ENCODE results near the gene ZNF835. TPM values are rescaled to one million over a fixed set of nuclear protein-coding genes. Genes with fewer than 3 reads are reported as not detected.

ZNF835 gene
- total and polyA plus RNA-seq, 2 of the 13 experiments (the other 11 are each of a cell fraction or from before 2014, with no cell fraction given): not detected

DNA sequence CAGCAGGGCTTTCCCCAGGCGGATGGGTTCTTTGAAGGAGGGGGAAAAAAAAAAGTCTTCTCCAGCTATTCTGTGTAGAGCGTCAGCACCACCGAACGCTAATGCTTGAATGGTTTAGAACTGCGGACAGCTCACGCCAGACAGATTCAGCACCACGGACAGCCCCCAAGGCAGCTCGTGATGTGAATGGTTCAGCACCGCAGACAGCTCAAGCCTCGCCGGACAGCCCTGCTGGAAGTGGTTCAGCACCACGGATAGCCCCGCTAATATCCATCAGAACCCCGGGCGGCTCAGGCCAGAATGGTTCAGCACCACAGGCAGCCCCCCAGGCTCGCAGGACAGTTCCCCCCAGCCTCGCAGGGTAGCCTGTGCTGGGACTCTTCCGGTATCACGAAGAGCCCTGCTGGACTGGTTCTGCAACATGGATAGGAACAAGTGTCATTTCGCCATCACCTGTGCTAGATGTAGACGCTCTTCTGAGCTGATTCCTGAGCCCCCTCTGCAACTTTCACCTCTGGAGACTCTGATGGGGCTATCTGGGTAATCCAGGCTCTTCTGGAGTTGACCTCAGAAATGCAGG lies 33.5 kb downstream of the ZNF835 start (continued):
- TF ChIP-seq, protein P1, sequence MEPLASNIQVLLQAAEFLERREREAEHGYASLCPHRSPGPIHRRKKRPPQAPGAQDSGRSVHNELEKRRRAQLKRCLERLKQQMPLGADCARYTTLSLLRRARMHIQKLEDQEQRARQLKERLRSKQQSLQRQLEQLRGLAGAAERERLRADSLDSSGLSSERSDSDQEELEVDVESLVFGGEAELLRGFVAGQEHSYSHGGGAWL (CRISPR knock-in tag; IDR thresholded peaks at IDR 0.05): peak; percentile 100
- no peak for TF ChIP-seq NFIC (IDR thresholded peaks at IDR 0.05; ENCODE audit: low read length)
- TF ChIP-seq, protein P2, sequence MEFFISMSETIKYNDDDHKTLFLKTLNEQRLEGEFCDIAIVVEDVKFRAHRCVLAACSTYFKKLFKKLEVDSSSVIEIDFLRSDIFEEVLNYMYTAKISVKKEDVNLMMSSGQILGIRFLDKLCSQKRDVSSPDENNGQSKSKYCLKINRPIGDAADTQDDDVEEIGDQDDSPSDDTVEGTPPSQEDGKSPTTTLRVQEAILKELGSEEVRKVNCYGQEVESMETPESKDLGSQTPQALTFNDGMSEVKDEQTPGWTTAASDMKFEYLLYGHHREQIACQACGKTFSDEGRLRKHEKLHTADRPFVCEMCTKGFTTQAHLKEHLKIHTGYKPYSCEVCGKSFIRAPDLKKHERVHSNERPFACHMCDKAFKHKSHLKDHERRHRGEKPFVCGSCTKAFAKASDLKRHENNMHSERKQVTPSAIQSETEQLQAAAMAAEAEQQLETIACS (CRISPR knock-in tag; IDR thresholded peaks at IDR 0.05): peak; percentile 73
- TF ChIP-seq ZNF263 (CRISPR knock-in tag; IDR thresholded peaks at IDR 0.05): peak; percentile 94
- peak; percentile 99 for TF ChIP-seq ZNF264 (CRISPR knock-in tag; IDR thresholded peaks at IDR 0.05)
- no peak for TF ChIP-seq NFRKB (IDR thresholded peaks at IDR 0.05)
- peak; percentile 100 for TF ChIP-seq ARHGAP35 (CRISPR knock-in tag; IDR thresholded peaks at IDR 0.05; ENCODE audit: borderline replicate concordance)
- peak; percentile 97 for TF ChIP-seq RFXANK (CRISPR knock-in tag; IDR thresholded peaks at IDR 0.05)
- TF ChIP-seq, protein P3, sequence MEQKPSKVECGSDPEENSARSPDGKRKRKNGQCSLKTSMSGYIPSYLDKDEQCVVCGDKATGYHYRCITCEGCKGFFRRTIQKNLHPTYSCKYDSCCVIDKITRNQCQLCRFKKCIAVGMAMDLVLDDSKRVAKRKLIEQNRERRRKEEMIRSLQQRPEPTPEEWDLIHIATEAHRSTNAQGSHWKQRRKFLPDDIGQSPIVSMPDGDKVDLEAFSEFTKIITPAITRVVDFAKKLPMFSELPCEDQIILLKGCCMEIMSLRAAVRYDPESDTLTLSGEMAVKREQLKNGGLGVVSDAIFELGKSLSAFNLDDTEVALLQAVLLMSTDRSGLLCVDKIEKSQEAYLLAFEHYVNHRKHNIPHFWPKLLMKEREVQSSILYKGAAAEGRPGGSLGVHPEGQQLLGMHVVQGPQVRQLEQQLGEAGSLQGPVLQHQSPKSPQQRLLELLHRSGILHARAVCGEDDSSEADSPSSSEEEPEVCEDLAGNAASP (CRISPR knock-in tag; IDR thresholded peaks at IDR 0.05; ENCODE audit: borderline replicate concordance): peak; percentile 97
- peak; percentile 100 for TF ChIP-seq ZNF790 (CRISPR knock-in tag; IDR thresholded peaks at IDR 0.05; ENCODE audit: borderline replicate concordance)
- TF ChIP-seq ZNF33A (CRISPR knock-in tag; IDR thresholded peaks at IDR 0.05; ENCODE audit: borderline replicate concordance): peak; percentile 99
- peak; percentile 100 for TF ChIP-seq ZNF138 (CRISPR knock-in tag; IDR thresholded peaks at IDR 0.05; ENCODE audit: low read depth)
- peak; percentile 95 for TF ChIP-seq ZSCAN25 (CRISPR knock-in tag; IDR thresholded peaks at IDR 0.05)
- TF ChIP-seq ZNF143 (CRISPR knock-in tag; IDR thresholded peaks at IDR 0.05): peak; percentile 76
- TF ChIP-seq, protein P4, sequence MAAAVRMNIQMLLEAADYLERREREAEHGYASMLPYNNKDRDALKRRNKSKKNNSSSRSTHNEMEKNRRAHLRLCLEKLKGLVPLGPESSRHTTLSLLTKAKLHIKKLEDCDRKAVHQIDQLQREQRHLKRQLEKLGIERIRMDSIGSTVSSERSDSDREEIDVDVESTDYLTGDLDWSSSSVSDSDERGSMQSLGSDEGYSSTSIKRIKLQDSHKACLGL (CRISPR knock-in tag; IDR thresholded peaks at IDR 0.05): peak; percentile 100
- peak; percentile 94 for TF ChIP-seq KAT8 (CRISPR knock-in tag; IDR thresholded peaks at IDR 0.05)
- TF ChIP-seq PPARG (CRISPR knock-in tag; conservative IDR thresholded peaks at IDR 0.05): peak; percentile 96
- TF ChIP-seq MEIS1 (CRISPR knock-in tag; IDR thresholded peaks at IDR 0.05; ENCODE audit: borderline replicate concordance): peak; percentile 98
- no peak for TF ChIP-seq PRPF4 (IDR thresholded peaks at IDR 0.05; ENCODE audit: low read depth, low read length, poor library complexity, severe bottlenecking)
- TF ChIP-seq SP5 (CRISPR knock-in tag; IDR thresholded peaks at IDR 0.05; ENCODE audit: borderline replicate concordance, low read depth): peak; percentile 63
- TF ChIP-seq, protein P5, sequence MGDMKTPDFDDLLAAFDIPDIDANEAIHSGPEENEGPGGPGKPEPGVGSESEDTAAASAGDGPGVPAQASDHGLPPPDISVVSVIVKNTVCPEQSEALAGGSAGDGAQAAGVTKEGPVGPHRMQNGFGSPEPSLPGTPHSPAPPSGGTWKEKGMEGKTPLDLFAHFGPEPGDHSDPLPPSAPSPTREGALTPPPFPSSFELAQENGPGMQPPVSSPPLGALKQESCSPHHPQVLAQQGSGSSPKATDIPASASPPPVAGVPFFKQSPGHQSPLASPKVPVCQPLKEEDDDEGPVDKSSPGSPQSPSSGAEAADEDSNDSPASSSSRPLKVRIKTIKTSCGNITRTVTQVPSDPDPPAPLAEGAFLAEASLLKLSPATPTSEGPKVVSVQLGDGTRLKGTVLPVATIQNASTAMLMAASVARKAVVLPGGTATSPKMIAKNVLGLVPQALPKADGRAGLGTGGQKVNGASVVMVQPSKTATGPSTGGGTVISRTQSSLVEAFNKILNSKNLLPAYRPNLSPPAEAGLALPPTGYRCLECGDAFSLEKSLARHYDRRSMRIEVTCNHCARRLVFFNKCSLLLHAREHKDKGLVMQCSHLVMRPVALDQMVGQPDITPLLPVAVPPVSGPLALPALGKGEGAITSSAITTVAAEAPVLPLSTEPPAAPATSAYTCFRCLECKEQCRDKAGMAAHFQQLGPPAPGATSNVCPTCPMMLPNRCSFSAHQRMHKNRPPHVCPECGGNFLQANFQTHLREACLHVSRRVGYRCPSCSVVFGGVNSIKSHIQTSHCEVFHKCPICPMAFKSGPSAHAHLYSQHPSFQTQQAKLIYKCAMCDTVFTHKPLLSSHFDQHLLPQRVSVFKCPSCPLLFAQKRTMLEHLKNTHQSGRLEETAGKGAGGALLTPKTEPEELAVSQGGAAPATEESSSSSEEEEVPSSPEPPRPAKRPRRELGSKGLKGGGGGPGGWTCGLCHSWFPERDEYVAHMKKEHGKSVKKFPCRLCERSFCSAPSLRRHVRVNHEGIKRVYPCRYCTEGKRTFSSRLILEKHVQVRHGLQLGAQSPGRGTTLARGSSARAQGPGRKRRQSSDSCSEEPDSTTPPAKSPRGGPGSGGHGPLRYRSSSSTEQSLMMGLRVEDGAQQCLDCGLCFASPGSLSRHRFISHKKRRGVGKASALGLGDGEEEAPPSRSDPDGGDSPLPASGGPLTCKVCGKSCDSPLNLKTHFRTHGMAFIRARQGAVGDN (CRISPR knock-in tag; IDR thresholded peaks at IDR 0.05): peak; percentile 85
- TF ChIP-seq, protein P6, sequence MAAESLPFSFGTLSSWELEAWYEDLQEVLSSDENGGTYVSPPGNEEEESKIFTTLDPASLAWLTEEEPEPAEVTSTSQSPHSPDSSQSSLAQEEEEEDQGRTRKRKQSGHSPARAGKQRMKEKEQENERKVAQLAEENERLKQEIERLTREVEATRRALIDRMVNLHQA (CRISPR knock-in tag; IDR thresholded peaks at IDR 0.05): peak; percentile 94; the same call in 1 of the 2 replicates
- TF ChIP-seq HNRNPLL (IDR thresholded peaks at IDR 0.05; ENCODE audit: low read depth, low read length, poor library complexity, severe bottlenecking): no peak
